Peyer's patch (tissue), 4 donors: ENCODE results near the gene NPM1. TPM values are rescaled to one million over a fixed set of nuclear protein-coding genes. Genes with fewer than 3 reads are reported as not detected.

Source experiments
- DNase-seq, 3 donors: peaks; one replicate each; pipeline ENCODE4 v3.0.0-alpha.2; 2017 to 2019
- H3K27ac ChIP-seq, 4 donors: fragments of 200-600 bp; sonication (generic); one replicate each; pipeline ENCODE4 v1.5.1; 2016 to 2019
- H3K27me3 ChIP-seq, 2 donors: fragments of 200-600 bp; sonication (generic); one replicate each; pipeline ENCODE4 v1.5.1; 2019
- H3K36me3 ChIP-seq, 3 donors: fragments of 200-600 bp; sonication (generic); one replicate each; pipeline ENCODE4 v1.5.1; 2016 to 2019
- H3K4me1 ChIP-seq, 4 donors: fragments of 200-600 bp; sonication (generic); one replicate each; pipeline ENCODE4 v1.5.1; 2016 to 2019
- H3K4me3 ChIP-seq, 4 donors: fragments of 200-600 bp; sonication (generic); 1 replicate in 3 of 4; 2 replicates in 1 of 4; pipeline ENCODE4 v1.5.1; 2016 to 2019; ENCODE audit warnings: mild to moderate bottlenecking in 1 of 4
- H3K9me3 ChIP-seq, 4 donors: fragments of 200-600 bp; sonication (generic); one replicate each; pipeline ENCODE4 v1.5.1; 2016 to 2019; ENCODE audit warnings: mild to moderate bottlenecking in 1 of 4
- CTCF ChIP-seq, 6 experiments: fragments of 450-650 bp in 4 of 6; fragments of 200-600 bp in 2 of 6; sonication (generic) in 1 of 6; IDR thresholded peaks; one replicate each; pipeline ENCODE4 v1.5.1; 2017 to 2019; ENCODE audit warnings: antibody characterized with exemption in 6 of 6, mild to moderate bottlenecking in 3 of 6, moderate library complexity in 1 of 6
- POLR2A ChIP-seq, 2 donors: fragments of 450-650 bp; IDR thresholded peaks; one replicate each; pipeline ENCODE4 v1.5.1; 2017; ENCODE audit warnings: antibody characterized with exemption in 2 of 2, mild to moderate bottlenecking in 2 of 2, moderate library complexity in 2 of 2
- total RNA-seq, 4 donors: library from RNA; depleted of rRNA; stranded (reverse); fragments of >200 nt; gene quantifications; one replicate each; pipeline ENCODE4 v1.1.0, GENCODE V29; 2016

Gene NPM1, protein sequence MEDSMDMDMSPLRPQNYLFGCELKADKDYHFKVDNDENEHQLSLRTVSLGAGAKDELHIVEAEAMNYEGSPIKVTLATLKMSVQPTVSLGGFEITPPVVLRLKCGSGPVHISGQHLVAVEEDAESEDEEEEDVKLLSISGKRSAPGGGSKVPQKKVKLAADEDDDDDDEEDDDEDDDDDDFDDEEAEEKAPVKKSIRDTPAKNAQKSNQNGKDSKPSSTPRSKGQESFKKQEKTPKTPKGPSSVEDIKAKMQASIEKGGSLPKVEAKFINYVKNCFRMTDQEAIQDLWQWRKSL
- 100 to 1,000 TPM; 167 to 468 (median 197) TPM for total RNA-seq

DNA sequence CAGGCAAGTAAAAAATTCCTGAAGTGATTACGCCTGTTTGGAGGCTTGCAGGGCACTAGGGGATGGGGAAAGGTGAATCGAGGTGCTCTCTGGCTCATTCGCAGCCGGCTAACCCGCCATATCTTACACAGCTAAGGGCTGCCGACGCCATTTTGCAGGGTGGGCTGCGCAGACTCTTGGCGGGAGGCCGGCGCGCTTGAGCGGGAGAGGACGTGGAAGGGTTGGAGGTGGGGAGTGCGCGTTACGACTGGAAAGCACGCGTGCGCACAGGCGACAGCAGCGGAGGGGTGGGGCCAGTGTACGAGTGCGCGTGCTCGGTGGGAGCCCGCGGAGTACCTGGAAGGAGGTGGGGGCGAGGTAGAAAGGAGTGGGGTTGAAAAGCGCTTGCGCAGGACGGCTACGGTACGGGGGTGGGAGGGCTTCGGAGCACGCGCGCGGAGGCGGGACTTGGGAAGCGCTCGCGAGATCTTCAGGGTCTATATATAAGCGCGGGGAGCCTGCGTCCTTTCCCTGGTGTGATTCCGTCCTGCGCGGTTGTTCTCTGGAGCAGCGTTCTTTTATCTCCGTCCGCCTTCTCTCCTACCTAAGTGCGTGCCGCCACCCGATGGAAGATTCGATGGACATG is at the start of gene NPM1:
TSS of gene NPM1 (plus strand) at position 505 of the 625 bp plus-strand sequence. CDS start at position 605, 100 bp downstream.
- no peaks in the 10 kb centered on the region for H3K9me3 ChIP-seq
- H3K4me1 ChIP-seq: peaks cover 0 to 21% (median 6%) of the 10 kb centered on the region in 4 donors
- no peaks in the 10 kb centered on the region for H3K27me3 ChIP-seq
- peak; percentile 94 to 98 (median 98) for DNase-seq
- TF ChIP-seq CTCF (IDR thresholded peaks at IDR 0.05) (no peak), POLR2A (IDR thresholded peaks at IDR 0.05) (peak; percentile 88 to 93)
- peak within 1 kb of the TSS; percentile 67 to 96 (median 90) for H3K4me3 ChIP-seq
- peaks cover 0 to 12% (median 0%) of the 10 kb centered on the region in 3 donors for H3K36me3 ChIP-seq
- peak within 1 kb of the TSS; percentile 83 to 95 (median 89) for H3K27ac ChIP-seq

DNA sequence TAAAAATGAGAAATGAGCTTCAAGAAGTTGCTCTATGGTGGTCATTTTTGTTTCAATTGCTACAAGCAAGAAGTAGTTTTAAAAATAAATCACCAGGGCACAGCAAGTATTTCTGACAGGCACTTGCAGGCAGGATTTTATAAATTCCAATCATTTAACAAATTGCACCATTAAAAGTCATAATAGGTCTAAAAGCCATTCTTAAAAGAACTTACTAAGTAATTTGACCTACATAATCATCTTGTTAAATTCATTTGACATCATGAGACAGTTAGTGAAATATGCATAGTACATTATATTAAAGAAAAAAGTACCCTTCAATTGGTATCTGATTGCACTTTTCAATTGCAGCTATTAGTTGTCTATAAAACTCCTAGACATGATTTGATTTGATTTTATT is 47.6 kb upstream of the NPM1 start:
- no peak for TF ChIP-seq POLR2A (IDR thresholded peaks at IDR 0.05)
- no peak for TF ChIP-seq CTCF (IDR thresholded peaks at IDR 0.05)
- Histone ChIP-seq H3K36me3 (no peaks in the 10 kb centered on the region), H3K27ac (no peak overlapping the region), H3K9me3 (no peaks in the 10 kb centered on the region), H3K4me1 (no peaks in the 10 kb centered on the region), H3K4me3 (no peak overlapping the region), H3K27me3 (no peaks in the 10 kb centered on the region)
- no peak for DNase-seq

- no peak overlapping the region for H3K4me3 ChIP-seq
- H3K27me3 ChIP-seq: no peaks in the 10 kb centered on the region
- no peak overlapping the region for H3K27ac ChIP-seq
- H3K9me3 ChIP-seq: no peaks in the 10 kb centered on the region
- TF ChIP-seq POLR2A (IDR thresholded peaks at IDR 0.05) (no peak), CTCF (IDR thresholded peaks at IDR 0.05) (no peak)
- H3K36me3 ChIP-seq: no peaks in the 10 kb centered on the region
- DNase-seq: no peak
- H3K4me1 ChIP-seq: no peaks in the 10 kb centered on the region
These were observed 47.2 kb upstream of the NPM1 start for GRCh38 chr5:171340491-171340890.

DNA sequence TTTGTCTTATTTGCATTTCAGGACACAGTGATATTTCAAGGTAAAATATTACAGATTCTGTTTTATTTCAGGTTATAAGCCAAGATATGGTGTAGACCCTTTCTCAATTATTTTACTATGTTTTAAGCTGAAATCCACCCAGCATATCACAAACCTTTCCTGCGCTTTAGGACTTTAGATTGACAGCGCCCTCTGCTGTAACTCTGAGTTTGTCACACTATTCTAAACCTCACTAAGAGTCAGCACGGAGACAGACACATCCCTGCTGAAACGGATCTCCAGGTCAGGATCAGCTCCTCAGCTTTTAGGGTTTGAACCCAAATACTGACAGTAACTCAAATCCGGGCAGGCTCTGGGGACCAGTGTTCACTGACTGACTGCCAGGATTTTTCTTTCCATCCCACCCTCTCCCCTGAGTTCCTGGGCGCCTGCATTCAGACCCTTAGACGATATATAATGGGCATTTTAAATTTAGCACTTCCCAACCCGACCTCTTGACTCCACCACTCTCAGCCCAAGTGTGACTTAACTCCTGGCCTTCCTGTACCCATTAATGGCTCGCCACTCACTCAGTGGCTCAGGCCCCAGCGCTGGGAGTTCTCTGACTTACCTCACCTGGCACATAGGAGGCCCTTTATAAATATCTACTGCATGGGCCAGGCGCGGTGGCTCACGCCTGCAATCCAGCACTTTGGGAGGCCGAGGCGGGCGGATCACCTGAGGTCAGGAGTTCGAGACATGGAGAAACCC is 45.1 kb upstream of the NPM1 start:
- Histone ChIP-seq H3K9me3 (no peaks in the 10 kb centered on the region), H3K4me3 (no peak overlapping the region)

More for the DNA sequence above, 45.1 kb upstream of the NPM1 start:
- Histone ChIP-seq H3K27ac (no peak overlapping the region), H3K4me1 (no peaks in the 10 kb centered on the region), H3K27me3 (no peaks in the 10 kb centered on the region), H3K36me3 (no peaks in the 10 kb centered on the region)
- TF ChIP-seq POLR2A (IDR thresholded peaks at IDR 0.05): no peak
- peak in 4 of 6 experiments; percentile 42 to 68 (median 66) for TF ChIP-seq CTCF (IDR thresholded peaks at IDR 0.05)
- DNase-seq: peak in 1 of 3 donors; percentile 66
